GM10248 (cell line): ENCODE measurements around the gene ADGRG2.

ENCODE experiments used
- CTCF ChIA-PET: fragments of 300-600 bp; sonication (Branson Sonifier 250); formaldehyde crosslinking; extraction: SDS; loops from one replicate; lab custom pipeline; 2021; ENCODE audit warnings: antibody characterized with exemption; lab: Yijun Ruan, JAX
- POLR2A ChIA-PET: fragments of 350-650 bp; sonication (Branson Sonifier 250); formaldehyde crosslinking; extraction: SDS; loops from one replicate; lab custom pipeline; 2020; ENCODE audit warnings: antibody characterized with exemption; lab: Yijun Ruan, JAX
- DNase-seq: peaks from one replicate; pipeline ENCODE4 v3.0.0; 2012; ENCODE audit errors: extremely low spot score
- TF ChIP-seq, protein P1 (sequence below): IDR thresholded peaks from 2 replicates; pipeline ENCODE4 v1.5.1; 2012; ENCODE audit warnings: mild to moderate bottlenecking, low read depth; ENCODE audit errors: extremely low read depth, missing control alignments, control extremely low read depth

Gene ADGRG2

DNA sequence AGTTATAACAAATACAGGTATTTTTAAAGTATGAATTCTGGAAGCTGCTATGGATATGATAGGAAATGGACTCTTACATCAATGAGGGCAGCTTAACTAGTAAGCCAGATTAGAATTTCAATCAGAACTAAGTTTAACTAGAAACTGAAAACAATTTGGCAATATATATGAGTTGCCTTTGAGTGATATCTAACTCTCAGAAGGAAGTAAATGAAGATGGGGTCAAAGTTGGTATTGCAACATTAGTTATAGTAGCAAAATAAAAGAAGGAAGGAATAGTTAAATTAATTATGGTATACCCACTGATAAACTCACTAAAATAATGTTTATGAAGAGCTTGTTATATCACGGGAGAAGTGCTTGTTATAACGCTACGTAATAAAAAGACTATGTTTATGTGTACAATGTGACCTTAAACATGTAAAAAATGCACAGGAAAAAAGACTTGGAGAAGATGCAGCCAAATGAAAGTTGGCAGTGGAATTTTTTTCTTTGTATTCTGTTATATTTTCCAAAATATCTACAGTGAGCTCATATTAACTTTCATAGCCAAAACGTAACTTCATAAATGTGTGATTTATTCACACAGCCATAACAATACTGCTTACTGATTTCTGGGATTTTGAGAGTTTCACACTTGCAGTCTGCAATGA lies 172.9 kb downstream of the ADGRG2 start:
- TF ChIP-seq, protein P1, sequence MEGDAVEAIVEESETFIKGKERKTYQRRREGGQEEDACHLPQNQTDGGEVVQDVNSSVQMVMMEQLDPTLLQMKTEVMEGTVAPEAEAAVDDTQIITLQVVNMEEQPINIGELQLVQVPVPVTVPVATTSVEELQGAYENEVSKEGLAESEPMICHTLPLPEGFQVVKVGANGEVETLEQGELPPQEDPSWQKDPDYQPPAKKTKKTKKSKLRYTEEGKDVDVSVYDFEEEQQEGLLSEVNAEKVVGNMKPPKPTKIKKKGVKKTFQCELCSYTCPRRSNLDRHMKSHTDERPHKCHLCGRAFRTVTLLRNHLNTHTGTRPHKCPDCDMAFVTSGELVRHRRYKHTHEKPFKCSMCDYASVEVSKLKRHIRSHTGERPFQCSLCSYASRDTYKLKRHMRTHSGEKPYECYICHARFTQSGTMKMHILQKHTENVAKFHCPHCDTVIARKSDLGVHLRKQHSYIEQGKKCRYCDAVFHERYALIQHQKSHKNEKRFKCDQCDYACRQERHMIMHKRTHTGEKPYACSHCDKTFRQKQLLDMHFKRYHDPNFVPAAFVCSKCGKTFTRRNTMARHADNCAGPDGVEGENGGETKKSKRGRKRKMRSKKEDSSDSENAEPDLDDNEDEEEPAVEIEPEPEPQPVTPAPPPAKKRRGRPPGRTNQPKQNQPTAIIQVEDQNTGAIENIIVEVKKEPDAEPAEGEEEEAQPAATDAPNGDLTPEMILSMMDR, result no peak
- DNase-seq, result no peak
- ChIA-PET CTCF (no interaction called here), POLR2A (no interaction called here)

DNA sequence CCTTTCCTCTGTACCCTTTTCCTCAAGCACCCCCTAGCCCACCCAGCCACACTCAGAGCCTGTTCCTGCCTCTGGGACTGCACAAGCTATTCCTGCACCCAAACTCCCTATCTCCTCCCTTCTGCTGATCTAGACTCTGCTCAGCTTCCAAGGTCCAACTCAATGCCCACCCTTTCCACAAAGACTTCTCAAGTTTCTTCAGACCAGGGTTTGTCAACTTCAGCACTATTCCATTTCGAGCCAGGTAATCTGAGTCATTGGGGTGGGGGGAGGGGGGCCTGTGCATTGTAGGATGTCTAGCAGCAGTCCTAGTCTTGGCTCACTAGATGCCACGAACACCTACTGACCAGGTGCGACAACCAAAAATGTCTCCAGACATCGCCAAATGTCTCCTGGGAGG lies 175.7 kb downstream of the ADGRG2 start:
- POLR2A ChIA-PET, result no interaction called here
- TF ChIP-seq, protein P1, result no peak
- no peak for DNase-seq
- CTCF ChIA-PET, result no interaction called here

DNA sequence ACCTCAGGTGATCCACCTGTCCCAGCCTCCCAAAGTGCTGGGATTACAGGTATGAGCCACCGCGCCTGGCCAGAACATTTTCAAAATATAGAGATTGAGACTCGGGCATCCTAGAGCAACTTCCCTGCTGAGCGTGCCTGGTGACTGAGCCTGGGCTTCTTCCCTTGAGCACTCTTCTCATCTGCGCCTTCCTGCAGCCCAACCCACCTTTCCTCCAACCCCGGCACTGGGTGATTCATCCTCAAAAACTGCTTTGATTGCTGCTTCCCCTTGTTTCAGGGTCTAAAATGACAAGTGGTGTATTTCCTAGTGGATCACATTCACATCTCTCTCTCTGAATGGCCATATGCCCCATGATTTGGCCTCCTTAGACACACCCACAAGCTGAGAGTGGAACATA lies 176.1 kb downstream of the ADGRG2 start:
- ChIA-PET POLR2A (no interaction called here), CTCF (no interaction called here)
- TF ChIP-seq, protein P1, result no peak
- DNase-seq, result no peak

DNA sequence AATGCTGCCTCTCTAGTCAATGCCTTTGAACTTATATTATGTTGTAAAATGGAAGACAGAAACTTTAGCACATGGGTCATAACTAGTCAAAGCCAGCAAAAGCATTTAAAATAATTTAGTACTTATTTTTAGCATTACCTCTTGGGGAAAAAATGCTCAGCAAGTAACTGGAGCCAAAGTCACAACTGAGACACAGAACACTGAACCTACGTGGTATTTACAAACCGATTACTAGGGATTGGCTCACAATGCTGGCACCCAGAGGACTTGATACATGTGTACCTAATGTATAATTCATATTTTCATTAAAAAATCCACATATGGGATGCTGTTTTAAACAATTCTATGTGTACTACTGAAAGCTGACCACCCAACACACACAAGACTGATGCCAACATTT lies 176.8 kb downstream of the ADGRG2 start:
- ChIA-PET POLR2A (no interaction called here), CTCF (no interaction called here)
- TF ChIP-seq, protein P1, result no peak

DNA sequence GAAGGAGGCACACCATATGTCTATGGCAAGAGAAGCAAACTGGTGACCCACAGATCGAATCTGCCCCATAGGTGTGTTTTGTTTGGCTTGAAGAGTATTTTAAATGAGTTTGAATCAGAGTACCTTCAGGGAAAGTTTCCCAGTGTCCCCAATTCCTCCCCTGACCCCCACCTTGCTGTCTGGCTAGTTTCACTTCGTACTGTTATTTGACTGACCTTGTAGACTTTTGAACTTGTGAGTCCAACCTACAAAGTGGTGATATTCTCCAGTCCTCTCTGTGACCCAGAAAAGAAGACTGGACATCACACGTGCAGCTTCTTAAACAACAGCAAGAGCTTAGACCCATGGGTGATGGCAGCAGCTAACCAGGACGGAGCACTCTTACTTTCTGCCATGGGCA lies 177.8 kb downstream of the ADGRG2 start:
- no peak for DNase-seq
- CTCF ChIA-PET, result no interaction called here
- POLR2A ChIA-PET, result no interaction called here
- TF ChIP-seq, protein P1, result no peak

More for the DNA sequence above, 176.8 kb downstream of the ADGRG2 start:
- DNase-seq, result no peak

DNA sequence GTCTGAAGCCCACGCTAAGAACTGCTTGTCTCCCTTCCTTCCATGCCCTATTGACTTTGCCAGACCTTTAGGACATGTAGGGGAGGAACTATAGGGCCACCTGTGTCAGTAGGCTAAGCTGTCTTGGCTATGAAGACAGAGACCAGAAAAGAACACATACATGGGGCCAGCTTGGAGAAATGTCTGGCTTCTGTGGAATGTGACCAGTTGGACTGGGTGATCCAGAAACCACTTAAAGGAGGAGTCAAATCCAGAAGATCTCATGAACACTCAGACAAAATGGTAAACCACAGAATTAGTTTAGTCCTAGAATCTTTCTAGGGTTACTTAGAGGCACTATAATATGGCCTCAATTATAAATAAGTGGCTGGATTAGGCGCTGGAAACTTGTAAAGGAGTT lies 180.4 kb downstream of the ADGRG2 start:
- ChIA-PET POLR2A (no interaction called here), CTCF (interaction anchor here (1.8 kb wide), 1 partner anchor 20 kb away, joined by 7 read pairs; no protein-coding TSS in a partner anchor)
- TF ChIP-seq, protein P1, result no peak
- no peak for DNase-seq
